ENCODE results near the gene SLC25A52.

The SLC25A52 gene

DNA sequence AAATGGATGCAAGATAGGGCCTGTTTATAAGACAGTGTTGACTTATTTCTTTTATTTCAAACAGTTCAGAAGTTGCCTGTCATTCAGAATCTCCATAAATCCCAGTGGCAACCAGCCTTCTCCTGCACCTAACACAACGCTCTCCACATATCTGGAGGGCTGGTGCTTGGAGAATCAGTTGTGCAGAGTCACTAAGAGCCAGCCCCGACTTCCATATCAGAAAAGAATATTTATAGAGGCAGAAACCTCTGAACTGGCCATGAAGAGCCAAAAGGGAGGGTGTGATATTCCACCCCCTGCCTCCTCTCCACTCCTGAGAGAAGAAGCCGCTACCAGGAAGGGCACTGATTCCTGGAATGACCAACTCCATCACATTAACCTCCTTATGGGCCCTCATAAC is 42.3 kb downstream of the SLC25A52 start:
- no peak for DNase-seq (ENCODE audit: low read depth)
- H3K4me3 ChIP-seq (ENCODE audit: control insufficient read depth, low read depth, low read length), result no peak overlapping the region
- TF ChIP-seq, protein P1, sequence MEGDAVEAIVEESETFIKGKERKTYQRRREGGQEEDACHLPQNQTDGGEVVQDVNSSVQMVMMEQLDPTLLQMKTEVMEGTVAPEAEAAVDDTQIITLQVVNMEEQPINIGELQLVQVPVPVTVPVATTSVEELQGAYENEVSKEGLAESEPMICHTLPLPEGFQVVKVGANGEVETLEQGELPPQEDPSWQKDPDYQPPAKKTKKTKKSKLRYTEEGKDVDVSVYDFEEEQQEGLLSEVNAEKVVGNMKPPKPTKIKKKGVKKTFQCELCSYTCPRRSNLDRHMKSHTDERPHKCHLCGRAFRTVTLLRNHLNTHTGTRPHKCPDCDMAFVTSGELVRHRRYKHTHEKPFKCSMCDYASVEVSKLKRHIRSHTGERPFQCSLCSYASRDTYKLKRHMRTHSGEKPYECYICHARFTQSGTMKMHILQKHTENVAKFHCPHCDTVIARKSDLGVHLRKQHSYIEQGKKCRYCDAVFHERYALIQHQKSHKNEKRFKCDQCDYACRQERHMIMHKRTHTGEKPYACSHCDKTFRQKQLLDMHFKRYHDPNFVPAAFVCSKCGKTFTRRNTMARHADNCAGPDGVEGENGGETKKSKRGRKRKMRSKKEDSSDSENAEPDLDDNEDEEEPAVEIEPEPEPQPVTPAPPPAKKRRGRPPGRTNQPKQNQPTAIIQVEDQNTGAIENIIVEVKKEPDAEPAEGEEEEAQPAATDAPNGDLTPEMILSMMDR (conservative IDR thresholded peaks at IDR 0.05; ENCODE audit: control insufficient read depth, insufficient read depth, low read depth, low read length), result no peak

DNA sequence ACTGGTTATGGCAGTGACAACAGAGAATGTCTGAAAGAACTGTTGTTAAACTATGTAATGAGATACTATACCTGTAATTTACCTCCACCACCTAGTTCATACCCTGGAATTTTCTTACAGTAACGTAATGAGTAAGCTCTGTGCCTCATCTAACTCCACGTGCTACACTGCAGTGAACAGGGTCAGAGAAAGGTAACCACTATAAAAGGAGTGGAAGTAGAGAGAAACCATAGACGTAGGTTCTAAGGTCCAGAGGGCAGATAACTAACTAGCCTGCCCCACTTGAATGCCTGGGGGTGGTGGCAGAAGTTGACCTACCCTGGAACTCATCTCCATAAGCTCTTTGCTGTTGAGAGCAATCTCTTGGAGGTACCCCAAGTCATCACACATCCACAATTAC is 44.3 kb downstream of the SLC25A52 start:
- DNase-seq (ENCODE audit: low read depth), result no peak
- TF ChIP-seq, protein P1 (conservative IDR thresholded peaks at IDR 0.05; ENCODE audit: control insufficient read depth, insufficient read depth, low read depth, low read length), result no peak
- H3K4me3 ChIP-seq (ENCODE audit: control insufficient read depth, low read depth, low read length), result no peak overlapping the region

DNA sequence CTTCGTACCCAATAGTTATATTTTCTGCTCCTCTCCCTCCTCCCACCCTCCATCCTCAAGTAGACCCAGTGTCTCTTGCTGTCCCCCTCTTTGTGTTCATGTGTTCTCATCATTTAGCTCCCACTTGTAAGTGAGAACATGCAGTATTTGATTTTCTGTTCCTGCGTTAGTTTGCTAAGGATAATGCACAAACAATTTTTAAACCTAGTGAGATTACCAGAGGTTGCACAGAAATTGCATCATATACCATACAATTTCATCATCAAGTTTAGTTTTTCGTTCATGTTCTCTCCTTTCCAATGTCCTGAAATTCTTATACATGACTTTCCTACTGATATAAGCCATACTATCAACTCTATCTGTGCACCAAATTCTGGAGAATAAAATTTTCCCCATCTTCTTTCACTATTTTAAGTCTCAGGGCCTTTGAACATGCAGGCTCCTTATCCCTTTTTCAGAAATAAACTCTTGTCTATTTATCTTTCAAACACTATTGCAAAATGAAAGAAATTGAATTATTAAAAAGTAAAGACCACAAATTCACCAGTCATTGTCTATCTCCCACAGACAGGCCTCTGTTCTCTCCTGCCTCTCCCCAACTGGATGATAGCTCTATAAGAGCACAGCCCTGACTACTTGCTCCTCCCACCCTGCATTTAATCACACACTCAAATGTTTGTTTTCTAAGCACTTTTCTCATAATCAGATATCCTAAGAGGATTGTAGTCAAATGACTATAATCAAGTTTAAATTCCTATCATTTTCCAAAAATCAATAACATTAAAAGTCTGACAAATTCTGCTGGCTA is 49.1 kb downstream of the SLC25A52 start:
- TF ChIP-seq, protein P1 (conservative IDR thresholded peaks at IDR 0.05; ENCODE audit: control insufficient read depth, insufficient read depth, low read depth, low read length), result no peak
- H3K4me3 ChIP-seq (ENCODE audit: control insufficient read depth, low read depth, low read length), result no peak overlapping the region
- DNase-seq (ENCODE audit: low read depth), result no peak

DNA sequence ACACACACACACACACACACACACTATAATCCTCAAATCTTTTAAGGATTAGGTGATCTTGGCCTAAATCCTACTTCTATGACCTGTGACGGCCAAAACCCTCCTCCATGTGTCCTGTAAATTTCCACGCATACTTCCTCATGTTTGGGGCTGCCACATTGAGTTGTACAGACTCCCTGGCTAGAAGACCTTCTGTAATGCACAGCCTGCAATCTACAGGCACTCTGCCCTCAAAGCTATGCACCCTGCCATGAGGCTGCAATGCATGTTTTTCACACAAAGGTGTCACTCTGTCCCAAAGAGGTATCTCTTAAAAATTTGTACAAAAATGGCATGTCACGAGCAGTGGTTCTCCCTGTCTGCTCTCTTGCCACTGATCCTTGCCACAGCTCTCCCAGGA is 49.9 kb downstream of the SLC25A52 start:
- no peak overlapping the region for H3K4me3 ChIP-seq (ENCODE audit: control insufficient read depth, low read depth, low read length)
- no peak for DNase-seq (ENCODE audit: low read depth)
- TF ChIP-seq, protein P1 (conservative IDR thresholded peaks at IDR 0.05; ENCODE audit: control insufficient read depth, insufficient read depth, low read depth, low read length), result no peak
